ENCODE measurements around the gene B4GALNT1.
"Not testable (repeated sequence)": the region's sequence is repeated elsewhere in the genome, so short reads cannot be mapped to it uniquely, and the experiment has no call there.

Gene B4GALNT1

GRCh38 chr12:57606821-57607220, 26.2 kb downstream of the B4GALNT1 start:
- no peak for DNase-seq

- no peak for DNase-seq
These were observed 26.6 kb downstream of the B4GALNT1 start for GRCh38 chr12:57606399-57606798.

GRCh38 chr12:57605811-57606311, 27.1 kb downstream of the B4GALNT1 start:
- no peak for DNase-seq

GRCh38 chr12:57604992-57605810, 27.8 kb downstream of the B4GALNT1 start:
- no peak for DNase-seq

- DNase-seq, result no peak
These were observed 28.5 kb downstream of the B4GALNT1 start, which contains the start of gene DTX3 for GRCh38 chr12:57604454-57604991. TSS of gene DTX3 (plus strand) at chr12:57604824. CDS start at chr12:57606518, 1,694 bp downstream.

GRCh38 chr12:57603815-57604453, 29.1 kb downstream of the B4GALNT1 start:
- no peak for DNase-seq

GRCh38 chr12:57603324-57603723, 29.7 kb downstream of the B4GALNT1 start:
- no peak for DNase-seq

GRCh38 chr12:57602544-57602943, 30.5 kb downstream of the B4GALNT1 start:
- DNase-seq, result no peak

- DNase-seq, result no peak
These were observed 32.6 kb downstream of the B4GALNT1 start for GRCh38 chr12:57600395-57600794.

- DNase-seq, result no peak
These were observed 39.8 kb downstream of the B4GALNT1 start for GRCh38 chr12:57593187-57593586.

GRCh38 chr12:57592551-57593165, 40.3 kb downstream of the B4GALNT1 start:
- no peak for DNase-seq

- DNase-seq, result no peak
These were observed 41.1 kb downstream of the B4GALNT1 start for GRCh38 chr12:57591782-57592325.

- peak; percentile 87 for DNase-seq
These were observed 41.9 kb downstream of the B4GALNT1 start, which contains the start of gene PIP4K2C for GRCh38 chr12:57590864-57591781. TSS of gene PIP4K2C (plus strand) at chr12:57591192. CDS start at chr12:57591290, 98 bp downstream.

- DNase-seq, result no peak
These were observed 42.5 kb downstream of the B4GALNT1 start for GRCh38 chr12:57590479-57590863.

- not testable (repeated sequence) for DNase-seq
These were observed 43.9 kb downstream of the B4GALNT1 start for GRCh38 chr12:57588951-57589610.

GRCh38 chr12:57586832-57587429, 46.1 kb downstream of the B4GALNT1 start:
- no peak for DNase-seq

GRCh38 chr12:57586128-57586527, 46.9 kb downstream of the B4GALNT1 start:
- no peak for DNase-seq

- no peak for DNase-seq
These were observed 47.8 kb downstream of the B4GALNT1 start for GRCh38 chr12:57585156-57585555.

- DNase-seq, result no peak
These were observed 48.3 kb downstream of the B4GALNT1 start for GRCh38 chr12:57584690-57585089.

- no peak for DNase-seq
These were observed 49.0 kb downstream of the B4GALNT1 start for GRCh38 chr12:57584050-57584449.
